Measurements from ENCODE around the gene NFIB. TPM values are rescaled to one million over a fixed set of nuclear protein-coding genes. Genes with fewer than 3 reads are reported as not detected.

The NFIB gene
- polyA plus RNA-seq, 1 experiment = 0.47 TPM

DNA sequence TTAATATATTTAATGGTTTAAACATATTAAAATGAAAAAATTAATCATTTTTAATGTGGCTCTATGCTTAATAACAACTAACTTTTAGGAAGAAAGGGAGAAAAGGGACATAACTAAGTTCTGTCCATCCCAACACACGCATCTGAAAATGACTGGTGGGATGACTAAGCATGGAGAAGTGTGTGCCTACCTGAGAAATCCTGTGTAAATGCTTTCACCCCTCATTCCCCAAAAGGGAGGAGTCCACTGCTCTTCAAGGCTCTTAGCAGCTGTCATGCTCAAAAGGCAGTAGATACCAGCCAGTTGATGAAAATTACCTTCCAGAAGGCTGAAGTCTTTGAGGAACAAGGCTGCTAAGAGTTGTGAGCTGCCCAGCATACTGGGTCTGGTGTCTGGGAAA lies 130.9 kb downstream of the NFIB start:
- Histone ChIP-seq H3K36me3 (ENCODE audit: control insufficient read depth, insufficient read depth, low read length) (no peaks in the 10 kb centered on the region), H3K27me3 (ENCODE audit: control insufficient read depth, insufficient read depth, low read length) (no peaks in the 10 kb centered on the region), H3K4me3 (ENCODE audit: low read depth, low read length) (no peak overlapping the region)
- ChIA-PET POLR2A (no interaction called here), CTCF (no interaction called here)
- TF ChIP-seq, protein P1, sequence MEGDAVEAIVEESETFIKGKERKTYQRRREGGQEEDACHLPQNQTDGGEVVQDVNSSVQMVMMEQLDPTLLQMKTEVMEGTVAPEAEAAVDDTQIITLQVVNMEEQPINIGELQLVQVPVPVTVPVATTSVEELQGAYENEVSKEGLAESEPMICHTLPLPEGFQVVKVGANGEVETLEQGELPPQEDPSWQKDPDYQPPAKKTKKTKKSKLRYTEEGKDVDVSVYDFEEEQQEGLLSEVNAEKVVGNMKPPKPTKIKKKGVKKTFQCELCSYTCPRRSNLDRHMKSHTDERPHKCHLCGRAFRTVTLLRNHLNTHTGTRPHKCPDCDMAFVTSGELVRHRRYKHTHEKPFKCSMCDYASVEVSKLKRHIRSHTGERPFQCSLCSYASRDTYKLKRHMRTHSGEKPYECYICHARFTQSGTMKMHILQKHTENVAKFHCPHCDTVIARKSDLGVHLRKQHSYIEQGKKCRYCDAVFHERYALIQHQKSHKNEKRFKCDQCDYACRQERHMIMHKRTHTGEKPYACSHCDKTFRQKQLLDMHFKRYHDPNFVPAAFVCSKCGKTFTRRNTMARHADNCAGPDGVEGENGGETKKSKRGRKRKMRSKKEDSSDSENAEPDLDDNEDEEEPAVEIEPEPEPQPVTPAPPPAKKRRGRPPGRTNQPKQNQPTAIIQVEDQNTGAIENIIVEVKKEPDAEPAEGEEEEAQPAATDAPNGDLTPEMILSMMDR (IDR thresholded peaks at IDR 0.05; ENCODE audit: insufficient read depth, low read depth, low read length) = no peak
- no peak for DNase-seq (ENCODE audit: low read depth)

DNA sequence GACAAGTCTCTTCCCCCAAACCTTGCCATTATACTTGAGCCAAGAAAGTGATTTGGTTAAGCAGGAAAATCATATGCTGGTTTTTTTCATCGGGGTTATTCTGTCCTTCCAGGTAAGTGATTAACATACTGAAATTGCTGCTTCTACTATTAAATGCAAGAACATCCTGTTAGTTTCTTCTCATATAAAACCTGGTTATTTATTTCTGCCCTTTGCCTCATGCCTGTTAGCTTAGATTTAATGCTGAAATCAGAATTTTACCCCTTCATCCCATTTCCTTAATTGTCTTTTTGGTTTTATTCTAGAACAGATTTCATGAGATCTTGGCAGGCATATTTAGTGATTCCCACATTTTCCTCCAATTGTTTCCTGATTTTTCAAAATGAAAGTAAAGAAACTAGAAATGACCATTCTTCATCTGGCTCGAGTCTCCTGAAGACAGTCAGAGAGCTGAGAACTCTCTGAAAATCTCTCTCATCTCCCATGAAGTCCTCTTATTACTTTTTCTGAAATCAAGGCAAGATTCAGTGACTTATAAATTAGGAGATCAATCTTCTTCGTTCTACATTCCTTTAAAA lies 132.9 kb downstream of the NFIB start:
- CTCF ChIA-PET = no interaction called here

DNA sequence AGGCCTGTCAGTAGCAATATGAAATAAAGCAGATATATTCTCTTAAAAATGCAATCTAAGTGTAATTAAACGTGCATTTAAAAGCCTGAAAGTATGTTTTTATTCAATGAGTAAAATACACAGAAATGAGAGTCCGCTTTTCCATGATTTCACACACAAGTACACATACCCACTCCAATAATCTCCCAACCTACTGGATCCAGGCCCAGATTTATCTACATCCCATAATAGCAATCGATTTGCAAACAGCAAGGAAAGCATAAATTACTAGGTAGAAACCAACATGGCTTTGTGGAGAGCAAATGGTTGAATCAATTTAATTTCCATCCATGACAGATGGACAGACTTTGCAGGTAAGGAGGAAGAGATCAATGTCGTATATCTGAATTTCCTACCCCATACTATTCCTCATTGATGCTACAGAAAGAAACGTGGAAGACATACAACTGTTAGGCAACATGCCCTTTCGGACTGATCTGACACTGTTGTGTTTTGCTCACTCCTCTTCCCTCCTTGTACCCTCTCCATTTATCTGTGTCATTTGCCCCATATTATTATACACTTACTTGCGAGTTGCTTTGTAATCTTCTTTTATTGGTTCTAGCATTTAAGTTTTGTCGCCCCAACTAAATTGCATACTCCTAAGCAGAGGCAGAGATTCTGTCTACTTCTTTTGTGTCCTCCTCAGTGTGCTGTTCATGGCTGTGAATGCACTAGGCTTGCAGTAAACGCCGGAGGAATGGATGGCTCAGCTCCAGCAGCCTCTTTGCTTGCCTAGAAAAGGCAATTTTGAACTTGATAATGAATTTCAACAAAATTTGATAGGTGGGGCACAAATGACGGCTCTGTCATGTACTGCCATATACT lies 133.6 kb downstream of the NFIB start:
- Histone ChIP-seq H3K36me3 (ENCODE audit: control insufficient read depth, insufficient read depth, low read length) (no peaks in the 10 kb centered on the region), H3K27me3 (ENCODE audit: control insufficient read depth, insufficient read depth, low read length) (no peaks in the 10 kb centered on the region), H3K4me3 (ENCODE audit: low read depth, low read length) (no peak overlapping the region)
- TF ChIP-seq, protein P1 (IDR thresholded peaks at IDR 0.05; ENCODE audit: insufficient read depth, low read depth, low read length) = no peak
- CTCF ChIA-PET = no interaction called here
- POLR2A ChIA-PET = no interaction called here
- no peak for DNase-seq (ENCODE audit: low read depth)

More for the DNA sequence above, 132.9 kb downstream of the NFIB start:
- POLR2A ChIA-PET = no interaction called here
- TF ChIP-seq, protein P1 (IDR thresholded peaks at IDR 0.05; ENCODE audit: insufficient read depth, low read depth, low read length) = no peak
- DNase-seq (ENCODE audit: low read depth) = no peak
- Histone ChIP-seq H3K27me3 (ENCODE audit: control insufficient read depth, insufficient read depth, low read length) (no peaks in the 10 kb centered on the region), H3K4me3 (ENCODE audit: low read depth, low read length) (no peak overlapping the region), H3K36me3 (ENCODE audit: control insufficient read depth, insufficient read depth, low read length) (no peaks in the 10 kb centered on the region)

DNA sequence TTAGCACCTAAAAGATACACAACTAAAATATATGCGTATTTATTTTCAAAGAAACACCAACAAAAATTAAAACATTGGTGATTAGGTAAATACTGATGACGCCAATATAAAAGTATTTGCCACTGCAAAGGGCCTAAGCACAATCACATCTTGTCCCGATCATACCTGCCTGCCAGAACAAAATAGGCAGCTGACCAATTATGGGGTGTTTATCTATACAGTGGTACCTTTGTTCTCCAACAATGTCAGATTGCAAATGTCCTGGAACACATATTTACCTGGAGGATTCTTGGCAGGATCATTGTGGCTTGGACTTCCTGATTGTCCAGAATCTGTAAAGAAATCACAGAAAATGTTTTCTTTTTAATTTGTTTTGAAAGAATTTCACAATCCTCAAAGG lies 134.5 kb downstream of the NFIB start:
- POLR2A ChIA-PET = no interaction called here
- DNase-seq (ENCODE audit: low read depth) = no peak
- no peaks in the 10 kb centered on the region for H3K36me3 ChIP-seq (ENCODE audit: control insufficient read depth, insufficient read depth, low read length)

DNA sequence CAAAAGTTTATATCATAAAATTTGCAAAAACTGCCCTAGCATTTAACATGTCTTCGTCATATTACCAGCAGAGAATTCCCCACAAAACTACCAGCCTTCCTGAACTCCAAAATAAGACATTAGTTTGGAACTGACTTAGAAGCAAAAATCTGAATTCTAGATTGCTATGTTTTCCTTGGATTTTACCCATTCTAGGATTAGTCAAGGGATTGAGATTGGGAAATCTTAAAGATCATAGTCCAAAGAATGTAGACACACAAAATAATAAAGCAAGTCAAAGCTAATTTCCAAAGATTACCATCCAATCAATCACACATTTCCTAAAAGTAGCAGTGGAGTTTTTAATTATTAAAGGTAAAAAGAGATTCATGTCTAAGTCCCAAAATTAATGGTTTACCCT lies 138.2 kb downstream of the NFIB start:
- Histone ChIP-seq H3K27me3 (ENCODE audit: control insufficient read depth, insufficient read depth, low read length) (no peaks in the 10 kb centered on the region), H3K36me3 (ENCODE audit: control insufficient read depth, insufficient read depth, low read length) (no peaks in the 10 kb centered on the region), H3K4me3 (ENCODE audit: low read depth, low read length) (no peak overlapping the region)
- DNase-seq (ENCODE audit: low read depth) = no peak
- TF ChIP-seq, protein P1 (IDR thresholded peaks at IDR 0.05; ENCODE audit: insufficient read depth, low read depth, low read length) = no peak
- POLR2A ChIA-PET = no interaction called here
- CTCF ChIA-PET = no interaction called here

More for the DNA sequence above, 134.5 kb downstream of the NFIB start:
- Histone ChIP-seq H3K4me3 (ENCODE audit: low read depth, low read length) (no peak overlapping the region), H3K27me3 (ENCODE audit: control insufficient read depth, insufficient read depth, low read length) (no peaks in the 10 kb centered on the region)
- CTCF ChIA-PET = no interaction called here
- TF ChIP-seq, protein P1 (IDR thresholded peaks at IDR 0.05; ENCODE audit: insufficient read depth, low read depth, low read length) = no peak

Data from BJ (cell line).